GM19467 (cell line): ENCODE measurements around the gene RALY.
A peak's percentile ranks its signal among the peaks of the same experiment; 100 is the strongest.

ENCODE experiments used
- ATAC-seq: cut with Tn5 transposase; IDR thresholded peaks from one replicate; pipeline ENCODE4 v1.9.1; 2021; ENCODE audit warnings: mild to moderate bottlenecking, moderate library complexity; ENCODE audit not compliant: unreplicated experiment

The RALY gene

GRCh38 chr20:34102342-34102741 is 108.6 kb downstream of the RALY start:
- ATAC-seq, result no peak

- ATAC-seq, result no peak
Observed at GRCh38 chr20:34104059-34104458, 110.3 kb downstream of the RALY start.

DNA sequence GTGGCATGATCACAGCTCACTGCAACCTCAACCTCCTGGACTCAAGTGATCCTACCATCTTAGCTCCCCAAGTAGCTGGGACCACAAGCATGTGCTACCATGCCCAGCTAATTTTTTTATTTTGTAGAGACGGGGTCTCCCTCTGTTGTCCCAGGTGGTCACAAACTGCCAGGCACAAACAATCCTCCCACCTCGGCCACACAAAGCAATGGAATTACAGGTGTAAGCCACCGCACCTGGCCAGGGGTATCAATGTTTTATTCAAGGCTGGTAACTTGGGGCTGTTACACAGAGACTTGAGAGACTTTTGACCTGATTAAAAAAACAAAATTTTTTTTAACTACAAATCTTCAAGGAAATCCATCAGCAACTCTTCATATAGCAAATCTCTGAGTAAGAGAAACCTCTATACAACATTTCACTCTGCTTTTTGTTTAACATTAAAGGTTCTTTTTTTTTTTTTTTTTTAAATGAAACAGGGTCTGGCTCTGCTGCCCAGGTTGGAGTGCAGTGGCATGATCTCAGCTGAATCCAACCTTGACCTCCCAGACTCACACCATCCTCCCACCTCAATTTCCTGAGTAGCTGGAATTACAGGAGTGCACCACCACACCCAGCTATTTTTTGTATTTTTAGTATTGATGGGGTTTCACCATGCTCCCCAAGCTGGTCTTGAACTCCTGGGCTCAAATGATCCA is 112.4 kb downstream of the RALY start:
- ATAC-seq, result no peak

DNA sequence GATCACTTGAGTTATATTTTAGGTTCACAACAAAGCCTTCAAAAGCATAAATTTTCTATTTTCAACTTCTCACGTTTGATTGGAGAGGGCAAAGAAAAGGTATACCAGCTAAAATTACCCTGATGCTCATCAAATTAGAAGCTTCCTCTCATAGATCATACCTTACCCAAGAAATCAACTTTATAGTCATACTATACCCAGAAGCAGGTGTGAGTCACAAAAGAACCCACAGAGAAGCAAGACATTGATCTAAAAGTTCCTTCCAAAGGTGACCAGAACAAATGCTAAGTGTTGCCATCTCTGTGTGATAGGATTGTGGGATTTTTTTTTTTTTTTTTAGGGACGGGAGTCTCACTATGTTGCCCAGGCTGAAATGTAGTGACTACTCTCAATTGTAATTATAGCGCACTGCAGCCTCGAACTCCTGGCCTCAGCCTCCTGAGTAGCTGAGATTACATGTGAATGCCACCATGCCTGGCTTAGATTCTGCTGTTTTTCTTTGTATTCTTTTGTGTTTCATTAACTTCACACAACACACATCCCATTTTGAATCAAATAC is 115.0 kb downstream of the RALY start:
- ATAC-seq, result no peak

DNA sequence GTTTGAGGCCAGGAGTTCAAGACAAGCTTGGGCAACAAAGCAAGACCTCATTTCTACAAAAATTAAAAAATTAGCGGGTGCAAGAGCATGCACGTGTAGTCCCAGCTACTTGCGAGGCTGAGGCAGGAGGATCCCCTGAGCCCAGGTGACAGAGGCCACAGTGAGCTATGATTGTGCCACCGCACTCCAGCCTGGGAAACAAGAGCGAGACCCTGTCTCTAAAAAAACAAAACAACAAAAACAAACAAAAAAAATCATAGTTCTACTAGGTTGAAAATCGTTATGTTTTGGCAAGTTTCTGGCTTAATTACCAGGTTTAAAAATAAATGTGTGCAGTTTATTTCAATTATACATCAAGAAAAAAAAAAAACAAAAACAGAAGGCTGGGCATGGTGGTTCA is 115.7 kb downstream of the RALY start:
- ATAC-seq, result no peak

DNA sequence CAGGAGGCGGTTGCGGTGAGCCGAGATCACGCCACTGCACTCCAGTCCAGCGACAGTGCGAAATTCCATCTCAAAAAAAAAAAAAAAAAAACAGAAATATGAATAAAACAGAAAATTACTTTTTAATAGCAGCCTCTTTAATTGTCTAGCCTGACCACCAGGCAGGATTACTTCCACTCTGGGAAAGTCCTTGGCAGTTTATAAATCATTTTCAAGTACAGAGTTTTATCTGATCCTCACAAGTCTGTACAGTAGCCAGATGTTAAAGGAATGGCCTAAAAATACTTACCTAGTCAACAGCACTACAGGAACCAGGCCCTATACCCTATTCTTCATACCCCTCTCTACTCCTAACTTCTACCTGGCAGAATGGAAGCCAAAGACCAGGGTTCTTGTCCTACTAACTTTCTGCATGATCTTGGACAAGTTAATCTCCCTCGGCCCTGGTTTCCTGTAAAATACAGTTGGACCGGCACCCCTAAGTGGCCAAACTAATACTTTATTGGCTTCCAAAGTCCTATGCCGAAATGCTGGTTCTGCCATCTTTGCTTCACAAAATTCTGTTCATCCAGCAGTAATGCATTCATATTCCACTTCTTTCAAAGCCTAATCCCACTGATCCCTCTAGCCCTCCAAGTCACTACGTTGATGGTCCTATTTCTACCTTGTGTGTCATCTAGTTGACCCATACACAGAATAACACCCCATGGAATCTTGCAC is 116.5 kb downstream of the RALY start:
- ATAC-seq, result no peak

DNA sequence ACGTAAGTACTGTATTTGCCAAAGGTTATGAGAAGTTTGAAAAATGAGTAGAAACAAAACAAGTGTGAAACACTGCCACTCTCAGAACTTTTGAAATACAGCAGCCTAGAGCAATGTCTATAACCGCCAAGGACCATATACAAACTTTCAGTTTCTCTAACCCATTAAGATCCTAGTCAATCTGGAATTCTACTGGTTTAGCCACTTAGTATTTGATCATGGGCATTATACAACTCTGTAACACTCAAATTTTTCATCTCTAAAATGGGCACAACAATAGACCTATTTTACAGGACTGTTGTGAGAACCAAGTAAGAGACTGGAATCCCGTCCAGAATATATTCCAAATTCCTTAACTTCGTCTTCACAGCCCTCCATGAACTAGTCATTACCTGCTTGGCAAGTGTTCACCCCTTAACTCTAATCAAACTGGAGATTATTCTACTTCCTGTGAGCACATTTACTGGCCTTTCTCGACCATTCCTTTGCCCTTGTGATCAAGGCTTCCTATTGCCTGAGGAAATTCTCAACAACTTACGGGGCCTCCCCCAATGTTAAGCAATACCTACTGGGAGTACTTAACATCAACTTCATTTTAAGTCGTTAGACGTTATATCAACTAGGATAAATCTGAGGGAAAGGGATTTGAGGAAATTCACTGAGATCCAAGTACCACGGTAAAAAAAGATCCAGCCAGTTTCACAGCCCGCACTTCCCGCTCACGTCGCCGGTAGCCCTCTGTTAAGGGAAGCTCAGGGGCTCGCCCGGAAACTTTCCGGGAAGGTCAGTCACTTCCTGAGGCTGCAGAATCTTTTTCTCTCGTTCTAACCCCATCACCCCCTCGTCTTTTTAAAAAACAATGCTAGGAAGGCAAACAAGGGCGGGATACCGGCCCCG is 117.3 kb downstream of the RALY start:
- ATAC-seq, result no peak

- ATAC-seq, result peak; percentile 90
Observed at GRCh38 chr20:34111702-34112599, 118.2 kb downstream of the RALY start, which contains the start of gene EIF2S2. Gene EIF2S2 (minus strand): TSS chr20:34112243. CDS start chr20:34112110, 133 bp downstream.

- no peak for ATAC-seq
Observed at GRCh38 chr20:34112600-34113101, 118.9 kb downstream of the RALY start.

DNA sequence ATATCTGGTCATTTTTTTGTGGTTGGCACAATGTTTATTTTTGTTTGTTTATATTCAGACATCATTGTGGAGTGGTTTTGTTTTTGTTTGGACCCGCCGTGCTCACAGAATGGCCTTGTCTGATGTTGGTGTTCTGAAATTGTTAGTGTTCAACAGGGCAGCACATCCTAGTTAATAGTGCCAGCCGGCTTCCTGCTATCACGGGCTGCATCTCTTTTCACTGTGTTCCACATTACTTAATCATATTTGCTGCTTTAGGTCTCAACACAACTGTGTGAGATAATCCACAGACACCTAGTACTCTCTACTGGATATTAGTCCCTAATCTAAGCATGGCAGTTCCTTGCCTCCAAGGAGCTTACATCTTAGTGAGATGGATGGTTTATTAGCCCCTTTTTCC is 121.1 kb downstream of the RALY start:
- ATAC-seq, result no peak

GRCh38 chr20:34115232-34115631 is 121.5 kb downstream of the RALY start:
- no peak for ATAC-seq

GRCh38 chr20:34120213-34120612 is 126.5 kb downstream of the RALY start:
- no peak for ATAC-seq

DNA sequence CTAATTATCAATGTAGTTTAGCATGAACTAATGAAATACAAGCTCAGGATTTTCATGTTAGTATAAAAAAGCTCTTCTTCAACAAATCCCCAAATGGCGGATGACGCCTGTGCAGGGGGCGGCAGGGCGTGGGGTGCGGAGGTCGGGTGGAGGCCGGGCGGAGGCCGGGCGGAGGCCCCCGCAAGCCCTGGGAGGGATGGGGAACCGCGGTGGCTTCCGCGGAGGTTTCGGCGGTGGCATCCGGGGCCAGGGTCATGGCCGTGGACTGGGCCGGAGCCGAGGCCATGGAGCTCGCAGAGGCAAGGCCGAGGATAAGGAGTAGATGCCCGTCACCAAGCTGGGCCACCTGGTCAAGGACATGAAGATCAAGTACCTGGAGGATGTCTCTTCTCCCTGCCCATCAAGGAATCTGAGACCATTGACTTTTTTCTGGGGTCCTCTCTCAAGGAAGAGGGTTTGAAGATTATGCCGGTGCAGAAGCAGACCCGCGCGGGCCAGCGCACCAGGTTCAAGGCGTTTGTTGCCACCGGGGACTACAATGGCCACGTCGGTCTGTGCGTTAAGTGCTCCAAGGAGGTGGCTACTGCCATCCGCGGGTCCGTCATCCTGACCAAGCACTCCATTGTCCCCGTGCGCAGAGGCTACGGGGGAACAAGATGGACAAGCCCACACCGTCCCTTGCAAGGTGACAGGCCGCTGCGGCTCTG is 128.7 kb downstream of the RALY start:
- ATAC-seq, result no peak

DNA sequence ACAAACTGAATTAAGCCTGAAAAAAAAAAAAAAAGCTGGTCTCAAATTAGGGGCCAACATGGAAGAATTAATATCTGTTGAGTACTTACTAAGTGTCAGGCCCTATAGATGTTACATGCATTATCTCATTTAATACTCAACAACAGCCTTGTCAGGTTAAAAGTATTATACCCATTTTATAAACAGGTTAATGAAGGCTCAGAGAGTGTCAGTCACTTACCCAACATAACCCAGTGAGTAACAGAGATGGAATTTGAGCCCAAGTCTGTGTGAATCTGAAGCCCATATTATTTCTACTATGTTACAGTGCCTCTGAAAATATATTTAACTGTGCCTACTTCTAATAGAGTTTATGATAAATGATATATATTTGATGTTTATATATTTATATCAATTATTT is 129.6 kb downstream of the RALY start:
- ATAC-seq, result no peak

DNA sequence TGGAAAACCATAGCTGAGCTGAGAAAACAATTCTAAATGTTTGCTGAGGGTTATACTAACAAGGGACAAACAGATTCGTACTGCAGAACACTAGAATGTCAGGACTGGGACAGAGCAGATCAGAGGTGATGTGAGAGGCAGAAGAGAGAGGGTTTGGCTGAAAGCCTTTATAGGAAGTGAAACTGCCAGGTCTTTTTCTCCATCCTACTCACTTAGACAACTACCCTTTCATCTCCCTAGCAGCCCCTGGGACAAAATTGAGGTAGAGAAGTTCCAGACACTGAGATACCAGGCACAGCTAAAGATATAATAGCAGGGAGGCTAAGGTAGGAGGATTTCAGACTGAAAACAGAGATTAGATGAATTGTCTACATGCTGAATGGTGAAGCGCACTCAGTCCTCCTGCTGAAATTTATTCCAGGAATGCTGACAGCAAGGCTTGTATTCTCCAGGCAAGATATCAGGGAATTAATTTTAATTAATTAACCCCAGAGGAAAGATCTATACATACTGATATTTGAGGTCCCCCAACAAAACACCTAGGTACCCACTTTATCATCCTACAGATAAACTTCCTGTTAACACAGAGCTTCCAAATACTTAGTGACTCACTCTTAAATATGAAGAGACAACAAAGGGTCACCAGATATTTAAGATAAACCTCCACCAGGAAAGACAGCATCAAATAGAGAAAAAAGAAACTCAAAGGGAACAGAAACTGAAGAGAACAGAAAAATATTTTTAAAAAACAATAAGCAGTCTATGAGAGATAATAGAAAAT is 130.9 kb downstream of the RALY start:
- ATAC-seq, result no peak

DNA sequence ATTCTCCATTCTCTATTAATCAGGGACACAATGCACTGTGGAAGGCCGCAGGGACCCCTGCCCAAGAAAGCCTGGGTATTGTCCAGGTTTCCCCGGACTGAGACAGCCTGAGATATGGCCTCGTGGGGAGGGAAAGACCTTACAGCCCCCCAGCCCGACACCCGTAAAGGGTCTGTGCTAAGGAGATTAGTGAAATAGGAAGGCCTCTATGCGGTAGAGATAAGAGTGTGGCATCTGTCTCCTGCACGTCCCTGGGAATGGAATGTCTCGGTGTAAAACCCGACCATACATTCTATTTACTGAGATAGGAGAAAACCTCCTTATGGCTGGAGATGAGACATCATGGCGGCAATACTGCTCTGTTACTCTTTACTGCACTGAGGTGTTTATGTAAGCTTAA is 134.1 kb downstream of the RALY start:
- no peak for ATAC-seq

- ATAC-seq, result no peak
Observed at GRCh38 chr20:34129518-34130162, 135.9 kb downstream of the RALY start.

GRCh38 chr20:34131491-34131890 is 137.8 kb downstream of the RALY start:
- no peak for ATAC-seq
